OCI-LY7 (cell line): Measurements from ENCODE around the gene SCFD2.

ENCODE experiments used
- CTCF ChIP-seq: fragments of 200-600 bp; sonication (generic); conservative IDR thresholded peaks from 2 replicates; pipeline ENCODE4 v1.5.1; 2014; ENCODE audit warnings: mild to moderate bottlenecking, antibody characterized with exemption, low read length, moderate library complexity, mixed read lengths
- EZH2phosphoT487 ChIP-seq: fragments of 200-600 bp; sonication (generic); IDR thresholded peaks from 2 replicates; pipeline ENCODE4 v1.6.1; 2018; ENCODE audit warnings: low read depth, borderline replicate concordance, mild to moderate bottlenecking, mixed run types, antibody characterized with exemption, low read length, moderate library complexity, mixed read lengths

- TF ChIP-seq CTCF (no peak), EZH2phosphoT487 (no peak)
Observed at GRCh38 chr4:53377319-53378170, 11.7 kb upstream of the SCFD2 start, which contains the start of gene FIP1L1.
